GM12874 (cell line): ENCODE data around the gene VPS37B.

Experiments
- TF ChIP-seq, protein P1 (sequence below): IDR thresholded peaks from 2 replicates; pipeline ENCODE4 v1.5.1; 2011; ENCODE audit warnings: low read depth, mild to moderate bottlenecking, control low read depth, low read length, moderate library complexity; ENCODE audit not compliant: insufficient read depth

VPS37B gene

GRCh38 chr12:122855071-122855829 lies 40.7 kb downstream of the VPS37B start:
- TF ChIP-seq, protein P1, sequence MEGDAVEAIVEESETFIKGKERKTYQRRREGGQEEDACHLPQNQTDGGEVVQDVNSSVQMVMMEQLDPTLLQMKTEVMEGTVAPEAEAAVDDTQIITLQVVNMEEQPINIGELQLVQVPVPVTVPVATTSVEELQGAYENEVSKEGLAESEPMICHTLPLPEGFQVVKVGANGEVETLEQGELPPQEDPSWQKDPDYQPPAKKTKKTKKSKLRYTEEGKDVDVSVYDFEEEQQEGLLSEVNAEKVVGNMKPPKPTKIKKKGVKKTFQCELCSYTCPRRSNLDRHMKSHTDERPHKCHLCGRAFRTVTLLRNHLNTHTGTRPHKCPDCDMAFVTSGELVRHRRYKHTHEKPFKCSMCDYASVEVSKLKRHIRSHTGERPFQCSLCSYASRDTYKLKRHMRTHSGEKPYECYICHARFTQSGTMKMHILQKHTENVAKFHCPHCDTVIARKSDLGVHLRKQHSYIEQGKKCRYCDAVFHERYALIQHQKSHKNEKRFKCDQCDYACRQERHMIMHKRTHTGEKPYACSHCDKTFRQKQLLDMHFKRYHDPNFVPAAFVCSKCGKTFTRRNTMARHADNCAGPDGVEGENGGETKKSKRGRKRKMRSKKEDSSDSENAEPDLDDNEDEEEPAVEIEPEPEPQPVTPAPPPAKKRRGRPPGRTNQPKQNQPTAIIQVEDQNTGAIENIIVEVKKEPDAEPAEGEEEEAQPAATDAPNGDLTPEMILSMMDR, result no peak

GRCh38 chr12:122854554-122854953 lies 41.4 kb downstream of the VPS37B start:
- TF ChIP-seq, protein P1, result no peak

DNA sequence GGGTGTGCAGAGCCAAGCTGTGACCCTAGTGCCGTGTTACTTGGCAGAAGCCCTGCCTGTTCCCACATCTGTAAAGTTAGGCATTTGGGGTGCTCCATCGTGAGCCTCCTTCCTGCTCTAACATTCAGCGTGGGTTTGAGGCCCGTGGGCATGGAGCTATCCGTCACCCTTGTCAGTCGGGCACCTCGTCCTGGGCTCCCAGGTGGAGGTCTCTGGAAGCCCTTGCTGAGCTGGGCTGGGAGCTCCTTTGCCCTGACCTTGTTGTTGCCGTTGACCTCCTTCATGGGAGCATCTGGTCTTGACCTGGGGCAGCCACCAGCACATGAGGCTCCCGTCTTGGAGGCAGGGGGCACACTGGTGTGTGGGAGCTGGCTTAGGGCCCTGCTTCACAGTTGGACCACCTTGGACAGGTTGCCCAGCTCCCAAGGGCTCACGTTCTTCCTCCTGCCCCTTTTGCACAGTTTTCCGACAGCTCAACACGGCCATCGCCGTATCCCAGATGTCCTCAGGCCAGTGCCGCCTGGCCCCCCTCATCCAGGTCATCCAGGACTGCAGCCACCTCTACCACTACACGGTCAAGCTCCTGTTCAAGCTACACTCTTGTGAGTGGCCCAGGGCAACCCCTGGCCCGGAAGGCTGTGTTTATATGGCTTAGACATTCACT lies 42.2 kb downstream of the VPS37B start:
- TF ChIP-seq, protein P1, result no peak

- TF ChIP-seq, protein P1, result no peak
Observed at GRCh38 chr12:122852336-122853275, 43.3 kb downstream of the VPS37B start.

DNA sequence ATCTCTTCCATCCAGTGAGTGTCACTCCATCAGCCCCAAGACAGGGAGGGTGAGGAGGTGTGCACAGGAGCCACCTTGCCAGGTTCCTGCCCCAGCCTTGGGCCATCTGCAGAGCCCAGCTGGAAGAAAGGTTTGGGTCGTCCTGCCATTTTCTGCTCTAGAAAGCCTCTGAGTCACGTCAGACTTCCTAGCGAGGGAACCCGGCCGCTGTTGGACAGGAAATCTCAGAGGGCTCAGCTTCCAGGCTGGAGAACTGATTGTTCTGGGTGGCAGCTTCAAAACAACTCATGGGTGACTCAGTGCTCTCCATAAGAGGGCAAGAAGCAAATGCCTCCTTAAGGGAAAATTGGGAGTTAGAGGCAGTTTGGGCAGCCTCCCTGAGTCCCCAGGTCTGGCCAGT lies 44.1 kb downstream of the VPS37B start:
- TF ChIP-seq, protein P1, result no peak

DNA sequence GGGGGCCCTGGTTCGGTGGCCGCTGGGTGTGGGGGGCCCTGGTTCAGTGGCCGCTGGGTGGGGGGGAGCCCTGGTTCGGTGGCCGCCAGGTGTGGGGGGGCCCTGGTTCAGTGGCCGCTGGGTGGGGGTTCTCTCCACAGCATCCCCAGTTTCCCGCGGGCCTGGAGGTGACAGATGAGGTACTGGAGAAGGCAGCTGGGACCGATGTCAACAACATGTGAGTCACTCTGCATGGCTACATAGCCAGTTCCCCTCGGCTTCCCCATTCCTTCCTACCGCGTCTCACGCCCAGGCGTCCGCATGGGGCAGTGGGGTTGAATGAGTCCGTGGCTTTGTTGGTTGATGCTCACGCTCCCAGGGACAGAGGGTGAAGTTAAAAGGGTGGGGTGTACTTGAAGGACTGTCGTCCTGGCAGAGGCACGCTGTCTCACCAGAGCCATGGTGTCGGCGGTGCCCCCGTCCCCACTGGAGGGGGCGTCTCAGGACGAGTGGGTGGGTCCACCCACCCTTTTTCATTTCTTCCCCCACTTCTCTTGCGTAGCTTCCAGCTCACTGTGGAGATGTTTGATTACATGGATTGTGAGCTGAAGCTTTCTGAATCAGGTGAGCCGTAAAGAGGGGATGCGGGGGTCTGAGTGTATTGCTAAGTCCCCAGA lies 45.1 kb downstream of the VPS37B start:
- TF ChIP-seq, protein P1, result no peak

GRCh38 chr12:122850048-122850445 lies 45.9 kb downstream of the VPS37B start:
- TF ChIP-seq, protein P1, result no peak
